ENCODE measurements around the gene SMTNL2.

GRCh38 chr17:4543557-4544026 lies 40.7 kb upstream of the SMTNL2 start:
- TF ChIP-seq CTCF (IDR thresholded peaks at IDR 0.05 in 2 of 3, conservative IDR thresholded peaks at IDR 0.05 in 1 of 3; ENCODE audit: insufficient read depth in 2 of 3, low read depth in 1 of 3, low read length in 3 of 3) (no peak), ZNF121 (CRISPR knock-in tag; conservative IDR thresholded peaks at IDR 0.05) (no peak)
